Neural progenitor cell (in vitro differentiated cells): ENCODE measurements around the gene BRD7. TPM values are rescaled to one million over a fixed set of nuclear protein-coding genes. Genes with fewer than 3 reads are reported as not detected.

ENCODE experiments used
- DNase-seq: peaks from one replicate; pipeline ENCODE4 v3.0.0-alpha.2; 2016; ENCODE audit warnings: low spot score
- H2AFZ ChIP-seq: fragments of 200-600 bp; sonication (generic); replicated peaks from 2 replicates; pipeline ENCODE4 v1.6.1; 2016; ENCODE audit warnings: antibody characterized with exemption
- H3F3A ChIP-seq: fragments of 200-600 bp; sonication (generic); 2 replicates; pipeline ENCODE4 v1.6.1; 2016; ENCODE audit warnings: antibody characterized with exemption, low read depth
- H3K27ac ChIP-seq: fragments of 200-600 bp; sonication (generic); 2 replicates; pipeline ENCODE4 v1.5.1; 2016; ENCODE audit warnings: mild to moderate bottlenecking
- H3K27me3 ChIP-seq: fragments of 200-600 bp; sonication (generic); 2 replicates; pipeline ENCODE4 v1.6.1; 2016; ENCODE audit warnings: mild to moderate bottlenecking, moderate library complexity
- H3K36me3 ChIP-seq: fragments of 200-600 bp; sonication (generic); 2 replicates; pipeline ENCODE4 v1.5.1; 2016
- H3K4me1 ChIP-seq: fragments of 200-600 bp; sonication (generic); 2 replicates; pipeline ENCODE4 v1.6.1; 2016; ENCODE audit warnings: mixed run types
- H3K4me2 ChIP-seq: fragments of 200-600 bp; sonication (generic); 2 replicates; pipeline ENCODE4 v1.6.1; 2016
- H3K4me3 ChIP-seq: fragments of 200-600 bp; sonication (generic); 2 replicates; pipeline ENCODE4 v1.5.1; 2016
- H3K79me2 ChIP-seq: fragments of 200-600 bp; sonication (generic); 2 replicates; pipeline ENCODE4 v1.6.1; 2016; ENCODE audit warnings: low read depth
- H3K9ac ChIP-seq: fragments of 200-600 bp; sonication (generic); 2 replicates; pipeline ENCODE4 v1.6.1; 2016
- H3K9me3 ChIP-seq: fragments of 200-600 bp; sonication (generic); 2 replicates; pipeline ENCODE4 v1.5.1; 2016; ENCODE audit warnings: low read depth
- H4K20me1 ChIP-seq: fragments of 200-600 bp; sonication (generic); 2 replicates; pipeline ENCODE4 v1.6.1; 2016; ENCODE audit warnings: low read depth
- H3K27ac Mint-ChIP-seq: 3 replicates; pipeline ENCODE4 v1.8.0; 2021; ENCODE audit warnings: mixed read lengths
- H3K27me3 Mint-ChIP-seq: 2 replicates; pipeline ENCODE4 v1.8.0; 2022; ENCODE audit warnings: low read depth, mild to moderate bottlenecking, inconsistent platforms, moderate library complexity, mixed read lengths; ENCODE audit not compliant: insufficient read depth
- H3K36me3 Mint-ChIP-seq: 3 replicates; pipeline ENCODE4 v1.8.0; 2021; ENCODE audit warnings: mixed read lengths
- H3K4me1 Mint-ChIP-seq: 3 replicates; pipeline ENCODE4 v1.8.0; 2021; ENCODE audit warnings: mixed read lengths
- H3K4me3 Mint-ChIP-seq: 3 replicates; pipeline ENCODE4 v1.8.0; 2021; ENCODE audit warnings: mild to moderate bottlenecking, moderate library complexity, mixed read lengths
- H3K9me3 Mint-ChIP-seq: 3 replicates; pipeline ENCODE4 v1.8.0; 2020; ENCODE audit warnings: mixed read lengths
- CTCF ChIP-seq: fragments of 200-600 bp; sonication (generic); IDR thresholded peaks from 2 replicates; pipeline ENCODE4 v1.5.1; 2017; ENCODE audit warnings: antibody characterized with exemption, mild to moderate bottlenecking
- EZH2 ChIP-seq: fragments of 200-600 bp; sonication (generic); IDR thresholded peaks from 2 replicates; pipeline ENCODE4 v1.6.1; 2017; ENCODE audit warnings: antibody characterized with exemption, mild to moderate bottlenecking, moderate library complexity
- EZH2phosphoT487 ChIP-seq: fragments of 200-600 bp; sonication (generic); IDR thresholded peaks from 2 replicates; pipeline ENCODE4 v1.6.1; 2017; ENCODE audit warnings: antibody characterized with exemption
- total RNA-seq: library from RNA; depleted of rRNA; stranded (reverse); fragments of >200 nt; gene quantifications from 2 replicates; pipeline ENCODE4 v1.2.3, GENCODE V29; 2015; ENCODE audit warnings: low replicate concordance

Gene BRD7
- total RNA-seq, 1 donor from 2014 or later: 164 TPM

- H3K9me3 Mint-ChIP-seq: no peaks in the 10 kb centered on the region
- H3K4me1 ChIP-seq: no peaks in the 10 kb centered on the region
- H3K79me2 ChIP-seq: no peaks in the 10 kb centered on the region
- no peak for TF ChIP-seq EZH2
- TF ChIP-seq EZH2phosphoT487: no peak
- TF ChIP-seq CTCF: no peak
- no peaks in the 10 kb centered on the region for H4K20me1 ChIP-seq
- H3K4me3 Mint-ChIP-seq: no peak overlapping the region
- no peaks in the 10 kb centered on the region for H3F3A ChIP-seq
- peaks cover 2% of the 10 kb centered on the region for H3K27me3 Mint-ChIP-seq
- no peak overlapping the region for H3K4me2 ChIP-seq
- H3K36me3 ChIP-seq: no peaks in the 10 kb centered on the region
- no peaks in the 10 kb centered on the region for H3K9me3 ChIP-seq
- H3K27me3 ChIP-seq: no peaks in the 10 kb centered on the region
- H3K36me3 Mint-ChIP-seq: no peaks in the 10 kb centered on the region
- H3K4me1 Mint-ChIP-seq: peaks cover 10% of the 10 kb centered on the region
- no peak overlapping the region for H3K9ac ChIP-seq
- no peak for DNase-seq
- H2AFZ ChIP-seq: no peak overlapping the region
- H3K27ac Mint-ChIP-seq: no peak overlapping the region
- H3K27ac ChIP-seq: no peak overlapping the region
- H3K4me3 ChIP-seq: no peak overlapping the region
Measured at GRCh38 chr16:50300942-50301625, 67.7 kb downstream of the BRD7 start.

GRCh38 chr16:50299508-50300105 lies 69.2 kb downstream of the BRD7 start:
- peaks cover 2% of the 10 kb centered on the region for H3K27me3 Mint-ChIP-seq
- no peaks in the 10 kb centered on the region for H3K9me3 Mint-ChIP-seq
- TF ChIP-seq EZH2: no peak
- TF ChIP-seq CTCF: no peak
- TF ChIP-seq EZH2phosphoT487: no peak
- Histone ChIP-seq H3K79me2 (no peaks in the 10 kb centered on the region), H3K9ac (no peak overlapping the region), H3K36me3 (no peaks in the 10 kb centered on the region), H3K27me3 (no peaks in the 10 kb centered on the region), H2AFZ (no peak overlapping the region), H3K4me3 (no peak overlapping the region), H3K4me2 (no peak overlapping the region), H3K27ac (no peak overlapping the region), H4K20me1 (no peaks in the 10 kb centered on the region), H3K9me3 (no peaks in the 10 kb centered on the region), H3K4me1 (no peaks in the 10 kb centered on the region), H3F3A (no peaks in the 10 kb centered on the region)
- H3K4me3 Mint-ChIP-seq: no peak overlapping the region
- H3K27ac Mint-ChIP-seq: no peak overlapping the region
- H3K36me3 Mint-ChIP-seq: no peaks in the 10 kb centered on the region
- no peak for DNase-seq
- H3K4me1 Mint-ChIP-seq: peaks cover 10% of the 10 kb centered on the region

GRCh38 chr16:50298591-50299507 lies 69.9 kb downstream of the BRD7 start:
- H3K4me3 ChIP-seq: no peak overlapping the region

More at GRCh38 chr16:50298591-50299507, 69.9 kb downstream of the BRD7 start:
- Histone ChIP-seq H3K4me1 (no peaks in the 10 kb centered on the region), H3K27me3 (no peaks in the 10 kb centered on the region), H3F3A (no peaks in the 10 kb centered on the region), H3K9me3 (no peaks in the 10 kb centered on the region), H3K4me2 (no peak overlapping the region), H3K36me3 (no peaks in the 10 kb centered on the region), H3K9ac (no peak overlapping the region), H3K27ac (no peak overlapping the region), H2AFZ (peak overlapping the region; percentile 37), H4K20me1 (no peaks in the 10 kb centered on the region), H3K79me2 (no peaks in the 10 kb centered on the region)
- H3K4me1 Mint-ChIP-seq: peaks cover 14% of the 10 kb centered on the region
- peaks cover 2% of the 10 kb centered on the region for H3K27me3 Mint-ChIP-seq
- no peaks in the 10 kb centered on the region for H3K36me3 Mint-ChIP-seq
- H3K27ac Mint-ChIP-seq: peak overlapping the region; percentile 35
- TF ChIP-seq CTCF (no peak), EZH2 (no peak), EZH2phosphoT487 (no peak)
- DNase-seq: no peak
- no peak overlapping the region for H3K4me3 Mint-ChIP-seq
- no peaks in the 10 kb centered on the region for H3K9me3 Mint-ChIP-seq
